ENCODE results near the gene SLC7A5.

Gene SLC7A5

GRCh38 chr16:87806641-87807546 is 62.4 kb downstream of the SLC7A5 start:
- TF ChIP-seq TAF1 (IDR thresholded peaks at IDR 0.05; ENCODE audit: borderline replicate concordance, insufficient read depth, low read length), result 0 out of 2 replicates have a peak, but pooled peaks have one; percentile 24
- TF ChIP-seq REST (IDR thresholded peaks at IDR 0.05; ENCODE audit: insufficient read depth in 1 of 2, low read depth in 2 of 2, low read length in 2 of 2), result no peak; a peak in 1 of 4 replicates
- TF ChIP-seq POLR2AphosphoS5 (IDR thresholded peaks at IDR 0.05; ENCODE audit: low read depth, low read length), result peak; percentile 26; the same call in 1 of the 2 replicates

- TF ChIP-seq POLR2AphosphoS5 (IDR thresholded peaks at IDR 0.05; ENCODE audit: low read depth, low read length) (no peak), FOXP2 (optimal IDR thresholded peaks at IDR 0.05; ENCODE audit: borderline replicate concordance, extremely low read depth, extremely low read length, insufficient read depth) (no peak), SIN3A (IDR thresholded peaks at IDR 0.05; ENCODE audit: borderline replicate concordance, insufficient read depth, low read length) (no peak), REST (IDR thresholded peaks at IDR 0.05; ENCODE audit: insufficient read depth in 1 of 2, low read depth in 2 of 2, low read length in 2 of 2) (no peak), TAF1 (IDR thresholded peaks at IDR 0.05; ENCODE audit: borderline replicate concordance, insufficient read depth, low read length) (no peak)
These were observed 63.1 kb downstream of the SLC7A5 start for GRCh38 chr16:87806261-87806640.

GRCh38 chr16:87803385-87803784 is 65.9 kb downstream of the SLC7A5 start:
- TF ChIP-seq FOXP2 (optimal IDR thresholded peaks at IDR 0.05; ENCODE audit: borderline replicate concordance, extremely low read depth, extremely low read length, insufficient read depth) (no peak), TAF1 (IDR thresholded peaks at IDR 0.05; ENCODE audit: borderline replicate concordance, insufficient read depth, low read length) (no peak), SIN3A (IDR thresholded peaks at IDR 0.05; ENCODE audit: borderline replicate concordance, insufficient read depth, low read length) (no peak), REST (IDR thresholded peaks at IDR 0.05; ENCODE audit: insufficient read depth in 1 of 2, low read depth in 2 of 2, low read length in 2 of 2) (no peak), POLR2AphosphoS5 (IDR thresholded peaks at IDR 0.05; ENCODE audit: low read depth, low read length) (no peak)

GRCh38 chr16:87802670-87803069 is 66.6 kb downstream of the SLC7A5 start:
- no peak for TF ChIP-seq REST (IDR thresholded peaks at IDR 0.05; ENCODE audit: insufficient read depth in 1 of 2, low read depth in 2 of 2, low read length in 2 of 2)
- TF ChIP-seq SIN3A (IDR thresholded peaks at IDR 0.05; ENCODE audit: borderline replicate concordance, insufficient read depth, low read length), result no peak
- TF ChIP-seq FOXP2 (optimal IDR thresholded peaks at IDR 0.05; ENCODE audit: borderline replicate concordance, extremely low read depth, extremely low read length, insufficient read depth), result no peak
- TF ChIP-seq TAF1 (IDR thresholded peaks at IDR 0.05; ENCODE audit: borderline replicate concordance, insufficient read depth, low read length), result no peak
- TF ChIP-seq POLR2AphosphoS5 (IDR thresholded peaks at IDR 0.05; ENCODE audit: low read depth, low read length), result no peak

Data from PFSK-1 (cell line).